Adrenal gland (tissue), 12 donors: Measurements from ENCODE around the gene PDE10A. TPM values are rescaled to one million over a fixed set of nuclear protein-coding genes. Genes with fewer than 3 reads are reported as not detected.

Source experiments
- DNase-seq, 7 donors: peaks; one replicate each; pipeline ENCODE4 v3.0.0-alpha.2; 2019 to 2020
- H3K27ac ChIP-seq, 5 donors: fragments of 200-600 bp; sonication (generic) in 4 of 5; 1 replicate in 3 of 5; 2 replicates in 2 of 5; pipeline versions ENCODE4 v1.5.1 to v1.8.0; 2016 to 2020; ENCODE audit warnings: mild to moderate bottlenecking in 1 of 5
- H3K27me3 ChIP-seq: fragments of 200-600 bp; 2 replicates; pipeline ENCODE4 v1.8.0; 2021
- H3K36me3 ChIP-seq, 2 donors: fragments of 200-600 bp; replicated peaks in 1 of 2; 1 replicate in 1 of 2; 2 replicates in 1 of 2; pipeline versions ENCODE4 v1.5.1 to v1.8.0; 2018 to 2022
- H3K4me1 ChIP-seq, 2 donors: fragments of 200-600 bp; replicated peaks in 1 of 2; 1 replicate in 1 of 2; 2 replicates in 1 of 2; pipeline versions ENCODE4 v1.5.1 to v1.8.0; 2018 to 2021
- H3K4me3 ChIP-seq, 4 donors: fragments of 200-600 bp; sonication (generic) in 3 of 4; one replicate each; pipeline ENCODE4 v1.5.1; 2016 to 2018
- H3K9me3 ChIP-seq, 3 donors: fragments of 200-600 bp; sonication (generic) in 1 of 3; replicated peaks in 1 of 3; 1 replicate in 2 of 3; 2 replicates in 1 of 3; pipeline versions ENCODE4 v1.5.1 to v1.8.0; 2016 to 2021
- POLR2A ChIP-seq, 2 donors: fragments of 450-650 bp; IDR thresholded peaks; one replicate each; pipeline ENCODE4 v1.6.1; 2017; ENCODE audit warnings: antibody characterized with exemption in 2 of 2, mild to moderate bottlenecking in 2 of 2, moderate library complexity in 1 of 2
- WGBS, 4 donors: extraction: QIAGEN DNeasy Blood & Tissue Kit in 2 of 4; methylation state at CpG; one replicate each; pipeline versions ENCODE4 v1.1.5 to v1.1.7; 2013 to 2017; 5-methylcytosine and 5-hydroxymethylcytosine counted together
- intact Hi-C, 2 donors: fragments of 100-400 bp; cut with DNase I; formaldehyde crosslinking; loops; one replicate each; pipeline versions ENCODE4 v1.14.1 to v1.15.0; 2022 to 2023
- polyA plus RNA-seq, 3 donors: library from polyadenylated mRNA; stranded (reverse); fragments of 200-250 nt in 2 of 3; fragments of 350-450 nt in 1 of 3; fragmentation: Illumina TruSeq in 1 of 3; extraction: RNeasy Lipid Tissue Mini Kit (QIAGEN cat#74804) in 1 of 3; gene quantifications; one replicate each; pipeline ENCODE4 v1.2.3, GENCODE V29; 2013 to 2014
- total RNA-seq, 9 donors: library from RNA; depleted of rRNA in 4 of 9; stranded (reverse); fragments of >200 nt in 4 of 9; fragments of 120-200 nt in 1 of 9; fragmentation: NEBNext Ultra II Directional in 1 of 9; extraction: Animal tissue kit (Norgen Biotek cat#: 25700) in 1 of 9; gene quantifications; one replicate each; pipeline versions ENCODE4 v1.1.0 to v1.2.4, GENCODE V29; 2013 to 2023
- TF ChIP-seq, protein P1 (sequence below), 6 experiments: fragments of 450-650 bp in 4 of 6; fragments of 200-600 bp in 2 of 6; sonication (generic) in 1 of 6; IDR thresholded peaks; 1 replicate in 5 of 6; 2 replicates in 1 of 6; pipeline versions ENCODE4 v1.5.1 to v1.8.0; 2016 to 2021; ENCODE audit warnings: antibody characterized with exemption in 6 of 6, mild to moderate bottlenecking in 2 of 6, moderate library complexity in 1 of 6
- donor health status: healthy with polysubstance abuse.
- donor health status: Bipolar disorder and iron deficiency.
- donor health status: DM: yes; HTN: yes; CAD: no.
- donor health status: DM: no; HTN: no; CAD: no.
- donor health status: DM: no; HTN: no; CAD: no.
- donor health status: DM: yes; HTN: yes; CAD: no.

The PDE10A gene
- total and polyA plus RNA-seq, 12 donors = 4.0 to 199 (median 27.8) TPM

DNA sequence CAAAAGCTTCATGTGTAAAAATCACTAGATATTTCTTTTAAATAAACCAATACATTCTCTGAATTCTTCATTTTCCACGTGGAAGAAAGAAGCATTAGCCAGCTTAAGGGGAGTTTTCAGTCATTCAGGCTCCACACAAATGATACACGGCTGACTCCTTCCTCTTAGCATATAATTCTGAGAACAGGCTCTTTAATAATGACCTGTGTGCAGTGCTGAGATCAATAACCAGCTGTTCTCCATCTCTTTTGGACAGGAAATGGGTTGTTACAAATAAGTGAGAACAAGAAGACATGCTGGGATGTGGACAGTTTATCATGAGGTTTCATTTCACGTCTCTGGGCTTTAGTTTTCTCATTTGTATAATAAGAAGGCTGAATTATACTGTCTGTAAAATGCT lies 206.8 kb downstream of the PDE10A start:
- intact Hi-C loops = no loop called here
- peaks cover 0 to 5% of the 10 kb centered on the region in 2 donors for H3K4me1 ChIP-seq
- DNase-seq = no peak
- H3K27me3 ChIP-seq = no peaks in the 10 kb centered on the region
- TF ChIP-seq, protein P1, sequence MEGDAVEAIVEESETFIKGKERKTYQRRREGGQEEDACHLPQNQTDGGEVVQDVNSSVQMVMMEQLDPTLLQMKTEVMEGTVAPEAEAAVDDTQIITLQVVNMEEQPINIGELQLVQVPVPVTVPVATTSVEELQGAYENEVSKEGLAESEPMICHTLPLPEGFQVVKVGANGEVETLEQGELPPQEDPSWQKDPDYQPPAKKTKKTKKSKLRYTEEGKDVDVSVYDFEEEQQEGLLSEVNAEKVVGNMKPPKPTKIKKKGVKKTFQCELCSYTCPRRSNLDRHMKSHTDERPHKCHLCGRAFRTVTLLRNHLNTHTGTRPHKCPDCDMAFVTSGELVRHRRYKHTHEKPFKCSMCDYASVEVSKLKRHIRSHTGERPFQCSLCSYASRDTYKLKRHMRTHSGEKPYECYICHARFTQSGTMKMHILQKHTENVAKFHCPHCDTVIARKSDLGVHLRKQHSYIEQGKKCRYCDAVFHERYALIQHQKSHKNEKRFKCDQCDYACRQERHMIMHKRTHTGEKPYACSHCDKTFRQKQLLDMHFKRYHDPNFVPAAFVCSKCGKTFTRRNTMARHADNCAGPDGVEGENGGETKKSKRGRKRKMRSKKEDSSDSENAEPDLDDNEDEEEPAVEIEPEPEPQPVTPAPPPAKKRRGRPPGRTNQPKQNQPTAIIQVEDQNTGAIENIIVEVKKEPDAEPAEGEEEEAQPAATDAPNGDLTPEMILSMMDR (IDR thresholded peaks at IDR 0.05) = no peak
- no peak for TF ChIP-seq POLR2A (IDR thresholded peaks at IDR 0.05)
- H3K27ac ChIP-seq = no peak overlapping the region
- no peak overlapping the region for H3K4me3 ChIP-seq
- H3K9me3 ChIP-seq = no peaks in the 10 kb centered on the region
- 37 to 44% (median 41%) methylated on average over 3 of the region's 3 CpGs for WGBS, 4 donors
- H3K36me3 ChIP-seq = no peaks in the 10 kb centered on the region

DNA sequence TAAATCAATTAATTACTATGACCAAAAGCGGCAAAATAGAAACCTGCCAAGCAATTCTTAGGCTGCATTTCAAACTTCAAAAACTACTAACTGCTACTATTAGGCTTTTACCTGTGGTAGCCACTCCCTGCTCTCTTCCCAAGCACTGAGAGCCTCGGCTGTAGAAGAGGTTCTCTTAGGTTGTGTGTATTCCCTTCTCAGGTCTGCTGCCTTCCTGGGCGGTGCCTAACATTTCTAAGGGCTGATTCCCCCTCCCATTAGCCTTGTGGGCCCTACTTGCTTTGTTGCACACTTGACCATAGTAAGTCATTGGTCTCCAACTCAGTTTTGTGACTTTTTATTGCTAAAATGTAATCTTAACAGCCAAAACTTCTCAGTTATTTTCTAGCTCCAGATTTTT lies 207.6 kb downstream of the PDE10A start:
- 78 to 95% (median 91%) methylated on average over 3 of the region's 3 CpGs for WGBS, 4 donors
- TF ChIP-seq POLR2A (IDR thresholded peaks at IDR 0.05) = no peak
- TF ChIP-seq, protein P1 (IDR thresholded peaks at IDR 0.05) = no peak
- intact Hi-C loops = no loop called here

DNA sequence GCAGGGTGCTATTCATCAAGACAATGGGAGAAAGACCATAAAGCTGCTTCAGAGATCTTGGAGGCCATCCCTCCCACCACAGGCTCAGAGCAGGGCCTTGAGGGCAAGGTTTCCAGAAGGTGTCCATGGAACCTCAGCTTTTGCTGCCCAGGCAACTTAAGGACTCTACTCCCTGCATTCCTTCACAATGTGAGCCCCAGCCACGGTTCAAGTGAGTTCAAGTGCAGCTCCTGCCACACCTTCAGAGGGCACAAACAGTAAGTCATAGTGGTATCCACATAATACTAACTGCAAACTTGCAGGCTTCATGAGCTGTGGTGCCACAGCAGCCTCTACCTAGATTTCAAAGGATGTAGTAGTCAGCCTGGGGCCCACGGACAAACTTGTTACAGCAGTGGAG lies 209.6 kb downstream of the PDE10A start:
- intact Hi-C loops = no loop called here
- Histone ChIP-seq H3K27ac (no peak overlapping the region), H3K4me3 (no peak overlapping the region), H3K27me3 (no peaks in the 10 kb centered on the region), H3K4me1 (peaks cover 0 to 5% of the 10 kb centered on the region in 2 donors), H3K9me3 (no peaks in the 10 kb centered on the region), H3K36me3 (no peaks in the 10 kb centered on the region)
- WGBS, 4 donors = 83 to 100% (median 88%) methylated on average over 1 to 2 of the region's 2 CpGs
- no peak for TF ChIP-seq POLR2A (IDR thresholded peaks at IDR 0.05)
- TF ChIP-seq, protein P1 (IDR thresholded peaks at IDR 0.05) = no peak
- DNase-seq = no peak

More for the DNA sequence above, 207.6 kb downstream of the PDE10A start:
- Histone ChIP-seq H3K27me3 (no peaks in the 10 kb centered on the region), H3K4me3 (no peak overlapping the region), H3K4me1 (peaks cover 0 to 5% of the 10 kb centered on the region in 2 donors), H3K9me3 (no peaks in the 10 kb centered on the region), H3K36me3 (no peaks in the 10 kb centered on the region), H3K27ac (no peak overlapping the region)
- no peak for DNase-seq

DNA sequence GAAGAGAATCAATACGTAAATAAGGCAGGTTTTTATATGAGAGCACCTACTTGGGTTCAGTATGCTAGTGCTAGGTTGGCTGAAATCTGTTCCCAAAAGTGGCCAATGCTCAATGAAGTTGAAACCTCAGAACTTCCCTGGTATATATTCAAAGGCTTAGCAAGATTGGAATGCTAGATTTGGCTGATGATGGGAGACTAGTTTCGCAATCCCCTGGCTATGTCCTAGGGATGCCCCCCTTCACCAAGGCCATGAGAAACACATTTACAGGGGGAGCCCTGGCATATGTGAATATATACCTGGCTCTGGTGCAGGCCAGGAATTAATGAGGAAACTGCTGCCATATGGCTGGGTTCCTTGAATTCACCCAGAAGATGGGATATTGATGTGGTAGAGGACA lies 211.2 kb downstream of the PDE10A start:
- no peak overlapping the region for H3K4me3 ChIP-seq
- TF ChIP-seq POLR2A (IDR thresholded peaks at IDR 0.05) = no peak
- TF ChIP-seq, protein P1 (IDR thresholded peaks at IDR 0.05) = no peak
- intact Hi-C loops = no loop called here
- 78 to 95% (median 95%) methylated on average over 2 of the region's 2 CpGs for WGBS, 4 donors
- H3K9me3 ChIP-seq = no peaks in the 10 kb centered on the region
- no peak for DNase-seq
- H3K27me3 ChIP-seq = no peaks in the 10 kb centered on the region
- H3K36me3 ChIP-seq = no peaks in the 10 kb centered on the region
- H3K27ac ChIP-seq = no peak overlapping the region
- peaks cover 0 to 5% of the 10 kb centered on the region in 2 donors for H3K4me1 ChIP-seq
